HEK293 (cell line): ENCODE results near the gene ADAMTS17.

Source experiments
- BCL11B ChIP-seq: fragments of 450-650 bp; formaldehyde crosslinking; IDR thresholded peaks from 2 replicates; pipeline ENCODE4 v1.5.1; 2016; ENCODE audit warnings: low read depth, missing biosample characterization, missing genetic modification characterization
- KLF16 ChIP-seq: fragments of 450-650 bp; formaldehyde crosslinking; IDR thresholded peaks from 2 replicates; pipeline ENCODE4 v1.5.1; 2017; ENCODE audit warnings: missing biosample characterization, missing genetic modification characterization
- PBX3 ChIP-seq: sonication (generic); formaldehyde crosslinking; IDR thresholded peaks from 2 replicates; pipeline ENCODE4 v1.8.1; 2022; ENCODE audit warnings: mild to moderate bottlenecking, moderate library complexity, missing genetic modification reagents
- PRDM4 ChIP-seq: fragments of 450-650 bp; formaldehyde crosslinking; IDR thresholded peaks from 2 replicates; pipeline ENCODE4 v1.5.1; 2017; ENCODE audit warnings: missing biosample characterization, missing genetic modification characterization
- TCF7L2 ChIP-seq: IDR thresholded peaks from 2 replicates; pipeline ENCODE4 v1.6.1; 2011; ENCODE audit warnings: low read depth, mild to moderate bottlenecking, inconsistent platforms, low read length, moderate library complexity, borderline replicate concordance
- YY1 ChIP-seq: fragments of 450-650 bp; formaldehyde crosslinking; IDR thresholded peaks from 2 replicates; pipeline ENCODE4 v1.5.1; 2018; ENCODE audit warnings: missing biosample characterization, missing genetic modification characterization
- ZNF174 ChIP-seq: fragments of 450-650 bp; formaldehyde crosslinking; IDR thresholded peaks from 2 replicates; pipeline ENCODE4 v1.5.0; 2017; ENCODE audit warnings: missing biosample characterization, mild to moderate bottlenecking, missing genetic modification characterization
- ZNF521 ChIP-seq: fragments of 450-650 bp; formaldehyde crosslinking; IDR thresholded peaks from 2 replicates; pipeline ENCODE4 v1.5.1; 2017; ENCODE audit warnings: missing biosample characterization, mild to moderate bottlenecking, missing genetic modification characterization
- ZNF768 ChIP-seq: fragments of 450-650 bp; formaldehyde crosslinking; IDR thresholded peaks from 2 replicates; pipeline ENCODE4 v1.5.1; 2018; ENCODE audit warnings: missing biosample characterization, mild to moderate bottlenecking, missing genetic modification characterization
- TF ChIP-seq, protein P1 (sequence below): fragments of 450-650 bp; formaldehyde crosslinking; IDR thresholded peaks from 2 replicates; pipeline ENCODE4 v1.5.1; 2016; ENCODE audit warnings: missing biosample characterization, missing genetic modification characterization
- TF ChIP-seq, protein P2 (sequence below): fragments of 450-650 bp; formaldehyde crosslinking; IDR thresholded peaks from 2 replicates; pipeline ENCODE4 v1.5.1; 2016; ENCODE audit warnings: missing biosample characterization, missing genetic modification characterization

GRCh38 chr15:100332721-100333120, 9.1 kb downstream of the ADAMTS17 start:
- TF ChIP-seq BCL11B, result no peak
- TF ChIP-seq, protein P1, sequence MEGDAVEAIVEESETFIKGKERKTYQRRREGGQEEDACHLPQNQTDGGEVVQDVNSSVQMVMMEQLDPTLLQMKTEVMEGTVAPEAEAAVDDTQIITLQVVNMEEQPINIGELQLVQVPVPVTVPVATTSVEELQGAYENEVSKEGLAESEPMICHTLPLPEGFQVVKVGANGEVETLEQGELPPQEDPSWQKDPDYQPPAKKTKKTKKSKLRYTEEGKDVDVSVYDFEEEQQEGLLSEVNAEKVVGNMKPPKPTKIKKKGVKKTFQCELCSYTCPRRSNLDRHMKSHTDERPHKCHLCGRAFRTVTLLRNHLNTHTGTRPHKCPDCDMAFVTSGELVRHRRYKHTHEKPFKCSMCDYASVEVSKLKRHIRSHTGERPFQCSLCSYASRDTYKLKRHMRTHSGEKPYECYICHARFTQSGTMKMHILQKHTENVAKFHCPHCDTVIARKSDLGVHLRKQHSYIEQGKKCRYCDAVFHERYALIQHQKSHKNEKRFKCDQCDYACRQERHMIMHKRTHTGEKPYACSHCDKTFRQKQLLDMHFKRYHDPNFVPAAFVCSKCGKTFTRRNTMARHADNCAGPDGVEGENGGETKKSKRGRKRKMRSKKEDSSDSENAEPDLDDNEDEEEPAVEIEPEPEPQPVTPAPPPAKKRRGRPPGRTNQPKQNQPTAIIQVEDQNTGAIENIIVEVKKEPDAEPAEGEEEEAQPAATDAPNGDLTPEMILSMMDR, result no peak
- TF ChIP-seq PRDM4 (tag by site-specific recombination), result no peak
- no peak for TF ChIP-seq ZNF174 (tag by site-specific recombination)
- TF ChIP-seq PBX3 (CRISPR knock-in tag), result no peak
- TF ChIP-seq, protein P2, sequence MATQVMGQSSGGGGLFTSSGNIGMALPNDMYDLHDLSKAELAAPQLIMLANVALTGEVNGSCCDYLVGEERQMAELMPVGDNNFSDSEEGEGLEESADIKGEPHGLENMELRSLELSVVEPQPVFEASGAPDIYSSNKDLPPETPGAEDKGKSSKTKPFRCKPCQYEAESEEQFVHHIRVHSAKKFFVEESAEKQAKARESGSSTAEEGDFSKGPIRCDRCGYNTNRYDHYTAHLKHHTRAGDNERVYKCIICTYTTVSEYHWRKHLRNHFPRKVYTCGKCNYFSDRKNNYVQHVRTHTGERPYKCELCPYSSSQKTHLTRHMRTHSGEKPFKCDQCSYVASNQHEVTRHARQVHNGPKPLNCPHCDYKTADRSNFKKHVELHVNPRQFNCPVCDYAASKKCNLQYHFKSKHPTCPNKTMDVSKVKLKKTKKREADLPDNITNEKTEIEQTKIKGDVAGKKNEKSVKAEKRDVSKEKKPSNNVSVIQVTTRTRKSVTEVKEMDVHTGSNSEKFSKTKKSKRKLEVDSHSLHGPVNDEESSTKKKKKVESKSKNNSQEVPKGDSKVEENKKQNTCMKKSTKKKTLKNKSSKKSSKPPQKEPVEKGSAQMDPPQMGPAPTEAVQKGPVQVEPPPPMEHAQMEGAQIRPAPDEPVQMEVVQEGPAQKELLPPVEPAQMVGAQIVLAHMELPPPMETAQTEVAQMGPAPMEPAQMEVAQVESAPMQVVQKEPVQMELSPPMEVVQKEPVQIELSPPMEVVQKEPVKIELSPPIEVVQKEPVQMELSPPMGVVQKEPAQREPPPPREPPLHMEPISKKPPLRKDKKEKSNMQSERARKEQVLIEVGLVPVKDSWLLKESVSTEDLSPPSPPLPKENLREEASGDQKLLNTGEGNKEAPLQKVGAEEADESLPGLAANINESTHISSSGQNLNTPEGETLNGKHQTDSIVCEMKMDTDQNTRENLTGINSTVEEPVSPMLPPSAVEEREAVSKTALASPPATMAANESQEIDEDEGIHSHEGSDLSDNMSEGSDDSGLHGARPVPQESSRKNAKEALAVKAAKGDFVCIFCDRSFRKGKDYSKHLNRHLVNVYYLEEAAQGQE (tag by site-specific recombination), result no peak
- no peak for TF ChIP-seq KLF16 (tag by site-specific recombination)
- TF ChIP-seq TCF7L2, result no peak
- TF ChIP-seq YY1 (tag by site-specific recombination), result no peak
- no peak for TF ChIP-seq ZNF768
- no peak for TF ChIP-seq ZNF521
